GM12878 (cell line): ENCODE measurements around the gene ATL3. TPM values are rescaled to one million over a fixed set of nuclear protein-coding genes. Genes with fewer than 3 reads are reported as not detected.

Experiments
- BCL3 ChIP-seq: IDR thresholded peaks from 2 replicates; pipeline ENCODE4 v1.6.1; 2011; ENCODE audit warnings: borderline replicate concordance, low read depth, mild to moderate bottlenecking, moderate library complexity, low read length; ENCODE audit not compliant: insufficient read depth, poor library complexity, severe bottlenecking
- BCLAF1 ChIP-seq: fragments of 450-650 bp; IDR thresholded peaks from 2 replicates; pipeline ENCODE4 v1.6.1; 2017; ENCODE audit warnings: antibody characterized with exemption, mild to moderate bottlenecking, moderate library complexity
- CREB1 ChIP-seq: IDR thresholded peaks from 2 replicates; pipeline ENCODE4 v1.6.1; 2012; ENCODE audit warnings: low read depth, mild to moderate bottlenecking, inconsistent platforms
- E2F8 ChIP-seq: fragments of 450-650 bp; IDR thresholded peaks from 2 replicates; pipeline ENCODE4 v1.6.1; 2018; ENCODE audit warnings: mild to moderate bottlenecking, low read depth, moderate library complexity; ENCODE audit not compliant: partially characterized antibody
- HDAC6 ChIP-seq: fragments of 200-600 bp; sonication (generic); IDR thresholded peaks from one replicate; pipeline ENCODE4 v1.8.0; 2017; ENCODE audit warnings: antibody characterized with exemption; ENCODE audit not compliant: unreplicated experiment
- IRF5 ChIP-seq: fragments of 450-650 bp; IDR thresholded peaks from 2 replicates; pipeline ENCODE4 v1.6.1; 2017; ENCODE audit warnings: borderline replicate concordance
- LARP7 ChIP-seq: fragments of 450-650 bp; IDR thresholded peaks from 2 replicates; pipeline ENCODE4 v1.6.1; 2017; ENCODE audit warnings: mild to moderate bottlenecking
- NR2F1 ChIP-seq: fragments of 450-650 bp; conservative IDR thresholded peaks from 2 replicates; pipeline ENCODE4 v1.6.1; 2017; ENCODE audit warnings: mild to moderate bottlenecking
- PAX5 ChIP-seq: IDR thresholded peaks from 2 replicates; pipeline ENCODE4 v1.6.1; 2011; ENCODE audit warnings: low read depth, low read length, borderline replicate concordance
- PBX3 ChIP-seq: IDR thresholded peaks from 2 replicates; pipeline ENCODE4 v1.6.1; 2011; ENCODE audit warnings: mild to moderate bottlenecking, low read depth, low read length, moderate library complexity; ENCODE audit not compliant: insufficient replicate concordance
- POU2F2 ChIP-seq: IDR thresholded peaks from 3 replicates; pipeline ENCODE4 v1.6.1; 2011; ENCODE audit warnings: low read depth, mild to moderate bottlenecking, low read length, borderline replicate concordance
- RELA ChIP-seq: fragments of 450-650 bp; IDR thresholded peaks from 2 replicates; pipeline ENCODE4 v1.8.0; 2014; ENCODE audit warnings: borderline replicate concordance; ENCODE audit not compliant: partially characterized antibody
- SMAD5 ChIP-seq: IDR thresholded peaks from 2 replicates; pipeline ENCODE4 v1.6.1; 2016; ENCODE audit warnings: antibody characterized with exemption, low read depth
- SREBF2 ChIP-seq: IDR thresholded peaks from 2 replicates; pipeline ENCODE4 v1.6.1; 2012; ENCODE audit warnings: mild to moderate bottlenecking, low read length
- SRF ChIP-seq, 2 experiments: IDR thresholded peaks; 2 replicates each; pipeline ENCODE4 v1.6.1; 2011; ENCODE audit warnings: low read depth in 2 of 2, low read length in 2 of 2, mild to moderate bottlenecking in 1 of 2, moderate library complexity in 1 of 2
- polyA plus RNA-seq, 11 experiments: library from polyadenylated mRNA; depleted of rRNA in 4 of 11; unstranded in 6 of 11; stranded (reverse) in 5 of 11; fragments of >200 nt; fragmentation: Nextera tagmentation in 4 of 11; fragmentation: Illumina TruSeq in 1 of 11; extraction: Ambion mirVana in 4 of 11; extraction: Trizol in 1 of 11; gene quantifications; 1 replicate in 1 of 11; 2 replicates in 10 of 11; pipeline versions ENCODE4 v1.2.1 to v1.2.3, GENCODE V29; 2011 to 2016; ENCODE audit warnings: inconsistent platforms in 2 of 11, missing spikeins in 2 of 11, low read depth in 1 of 11
- total RNA-seq, 4 experiments: library from RNA; depleted of rRNA in 3 of 4; stranded (reverse); fragments of >200 nt in 3 of 4; fragmentation: Illumina TruSeq in 1 of 4; extraction: Trizol in 1 of 4; gene quantifications; 2 replicates each; pipeline versions ENCODE4 v1.2.1 to v1.2.3, GENCODE V29; 2013 to 2021

ATL3 gene
- total and polyA plus RNA-seq, 10 of the 15 experiments (the other 5 are each of a cell fraction or from before 2014, with no cell fraction given), result 12.0 to 36.0 (median 21.5) TPM

- TF ChIP-seq PBX3, result no peak
- TF ChIP-seq HDAC6, result no peak
- TF ChIP-seq BCLAF1, result no peak
- TF ChIP-seq PAX5, result peak; percentile 35; the same call in 1 of the 2 replicates
- peak; percentile 14 for TF ChIP-seq BCL3
- TF ChIP-seq POU2F2, result peak; percentile 60; the same call in 1 of the 3 replicates
- TF ChIP-seq RELA, result peak; percentile 75
- TF ChIP-seq SRF (IDR thresholded peaks at IDR 0.05; ENCODE audit: low read depth in 2 of 2, low read length in 2 of 2), result no peak
- no peak for TF ChIP-seq NR2F1
- TF ChIP-seq E2F8, result peak; percentile 87
- no peak for TF ChIP-seq IRF5
- peak; percentile 73 for TF ChIP-seq CREB1
- no peak for TF ChIP-seq SREBF2
- no peak for TF ChIP-seq SMAD5
- peak; percentile 94 for TF ChIP-seq LARP7
These were observed at the start of gene ATL3 (continued) for GRCh38 chr11:63671322-63672155.
